Chondrocyte (in vitro differentiated cells): ENCODE results near the gene HIGD1A. TPM values are rescaled to one million over a fixed set of nuclear protein-coding genes. Genes with fewer than 3 reads are reported as not detected.

ENCODE experiments used
- DNase-seq: peaks from one replicate; pipeline ENCODE4 v3.0.0; 2021; ENCODE audit warnings: mixed read lengths, low spot score
- H3K27ac Mint-ChIP-seq: one replicate; pipeline ENCODE4 v1.8.0; 2021; ENCODE audit warnings: mild to moderate bottlenecking, moderate library complexity, mixed read lengths; ENCODE audit not compliant: unreplicated experiment
- H3K27me3 Mint-ChIP-seq: 2 replicates; pipeline ENCODE4 v1.8.0; 2021; ENCODE audit warnings: low read depth, mixed read lengths
- H3K36me3 Mint-ChIP-seq: 2 replicates; pipeline ENCODE4 v1.8.0; 2021; ENCODE audit warnings: low read depth, mixed read lengths
- H3K4me1 Mint-ChIP-seq: 2 replicates; pipeline ENCODE4 v1.8.0; 2021; ENCODE audit warnings: low read depth, mild to moderate bottlenecking, mixed read lengths
- H3K4me3 Mint-ChIP-seq: one replicate; pipeline ENCODE4 v1.8.0; 2021; ENCODE audit warnings: mild to moderate bottlenecking, moderate library complexity, mixed read lengths; ENCODE audit not compliant: unreplicated experiment
- H3K9me3 Mint-ChIP-seq: 2 replicates; pipeline ENCODE4 v1.8.0; 2021; ENCODE audit warnings: low read depth, mixed read lengths
- total RNA-seq: library from RNA; stranded (reverse); gene quantifications from 3 replicates; pipeline ENCODE4 v1.2.1, GENCODE V29; 2021
- TF ChIP-seq, protein P1 (sequence below): fragments of 200-600 bp; sonication (generic); IDR thresholded peaks from 2 replicates; pipeline ENCODE4 v1.5.0; 2021; ENCODE audit warnings: antibody characterized with exemption, mild to moderate bottlenecking, moderate library complexity

Gene HIGD1A
- total RNA-seq, 1 donor from 2014 or later = 78.6 TPM

DNA sequence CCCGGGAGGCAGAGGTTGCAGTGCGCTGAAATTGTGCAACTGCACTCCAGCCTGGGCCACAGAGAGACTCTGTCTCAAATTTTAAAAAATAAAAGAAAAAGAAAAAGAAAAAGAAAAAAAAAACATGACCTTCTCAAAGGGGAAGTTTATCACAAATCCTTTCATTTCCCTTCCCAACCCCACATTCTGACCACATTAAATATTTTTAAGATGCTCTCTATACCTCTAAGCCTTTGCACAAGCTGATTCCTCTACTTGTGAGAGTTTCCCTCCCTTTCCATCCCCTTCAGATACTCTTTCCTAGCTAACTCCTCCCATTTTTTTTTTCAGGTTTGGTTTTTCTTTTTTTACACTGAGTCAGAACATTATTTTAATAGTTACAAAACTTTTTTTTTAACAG is 4.0 kb downstream of the HIGD1A start:
- no peak overlapping the region for H3K27ac Mint-ChIP-seq
- H3K27me3 Mint-ChIP-seq = no peaks in the 10 kb centered on the region
- no peak overlapping the region for H3K4me3 Mint-ChIP-seq
- no peaks in the 10 kb centered on the region for H3K9me3 Mint-ChIP-seq
- peaks cover 34% of the 10 kb centered on the region for H3K4me1 Mint-ChIP-seq
- H3K36me3 Mint-ChIP-seq = peaks cover 2% of the 10 kb centered on the region
- DNase-seq = no peak
- TF ChIP-seq, protein P1, sequence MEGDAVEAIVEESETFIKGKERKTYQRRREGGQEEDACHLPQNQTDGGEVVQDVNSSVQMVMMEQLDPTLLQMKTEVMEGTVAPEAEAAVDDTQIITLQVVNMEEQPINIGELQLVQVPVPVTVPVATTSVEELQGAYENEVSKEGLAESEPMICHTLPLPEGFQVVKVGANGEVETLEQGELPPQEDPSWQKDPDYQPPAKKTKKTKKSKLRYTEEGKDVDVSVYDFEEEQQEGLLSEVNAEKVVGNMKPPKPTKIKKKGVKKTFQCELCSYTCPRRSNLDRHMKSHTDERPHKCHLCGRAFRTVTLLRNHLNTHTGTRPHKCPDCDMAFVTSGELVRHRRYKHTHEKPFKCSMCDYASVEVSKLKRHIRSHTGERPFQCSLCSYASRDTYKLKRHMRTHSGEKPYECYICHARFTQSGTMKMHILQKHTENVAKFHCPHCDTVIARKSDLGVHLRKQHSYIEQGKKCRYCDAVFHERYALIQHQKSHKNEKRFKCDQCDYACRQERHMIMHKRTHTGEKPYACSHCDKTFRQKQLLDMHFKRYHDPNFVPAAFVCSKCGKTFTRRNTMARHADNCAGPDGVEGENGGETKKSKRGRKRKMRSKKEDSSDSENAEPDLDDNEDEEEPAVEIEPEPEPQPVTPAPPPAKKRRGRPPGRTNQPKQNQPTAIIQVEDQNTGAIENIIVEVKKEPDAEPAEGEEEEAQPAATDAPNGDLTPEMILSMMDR = no peak

DNA sequence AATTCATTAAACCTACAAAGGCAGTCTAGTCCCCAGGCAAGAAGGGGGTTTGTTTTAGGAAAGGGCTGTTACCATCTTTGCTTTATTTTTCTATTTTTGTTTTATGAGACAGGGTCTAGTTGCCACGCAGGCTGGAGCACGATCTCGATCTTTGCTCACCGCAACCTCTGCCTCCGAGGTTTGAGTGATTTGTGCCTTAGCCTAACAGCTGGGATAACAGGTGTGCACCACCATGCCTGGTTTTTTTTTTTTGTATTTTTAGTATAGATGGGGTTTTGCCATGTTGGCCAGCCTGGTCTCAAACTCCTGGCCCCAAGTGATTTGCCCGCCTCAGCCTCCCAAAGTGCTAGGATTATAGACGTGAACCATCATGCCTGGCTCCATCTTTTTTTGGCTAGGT is 4.9 kb downstream of the HIGD1A start:
- Mint-ChIP-seq H3K4me1 (peaks cover 29% of the 10 kb centered on the region), H3K4me3 (no peak overlapping the region), H3K27me3 (no peaks in the 10 kb centered on the region), H3K36me3 (peaks cover 2% of the 10 kb centered on the region), H3K9me3 (no peaks in the 10 kb centered on the region), H3K27ac (no peak overlapping the region)
- TF ChIP-seq, protein P1 = no peak
- no peak for DNase-seq

DNA sequence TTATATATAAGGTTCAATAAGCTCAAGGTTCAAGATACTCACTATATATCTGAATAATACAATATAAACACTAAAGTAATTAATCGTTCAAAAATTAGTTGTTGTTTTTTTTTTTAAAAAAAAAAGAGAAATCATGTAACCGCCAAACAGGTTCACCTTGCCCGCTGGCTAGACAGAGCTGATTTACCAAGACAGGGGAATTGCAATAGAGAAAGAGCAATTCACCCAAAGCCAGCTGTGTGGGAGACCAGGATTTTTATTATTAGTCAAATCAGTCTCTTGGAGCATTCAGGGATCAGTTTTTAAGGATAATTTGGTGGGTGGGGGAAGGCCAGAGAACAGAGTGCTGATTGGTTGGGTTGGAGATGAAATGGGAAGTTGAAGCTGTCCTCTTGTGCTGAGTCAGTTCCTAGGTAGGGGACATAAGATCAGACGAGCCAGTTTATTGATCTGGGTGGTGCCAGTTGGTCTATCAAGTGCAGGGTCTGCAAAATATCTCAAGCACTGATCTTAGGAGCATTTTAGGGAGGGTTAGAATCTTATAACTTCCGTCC is 7.9 kb downstream of the HIGD1A start:
- H3K27ac Mint-ChIP-seq = no peak overlapping the region
- H3K36me3 Mint-ChIP-seq = peaks cover 5% of the 10 kb centered on the region
- no peak for DNase-seq
- H3K4me1 Mint-ChIP-seq = peaks cover 11% of the 10 kb centered on the region
- H3K27me3 Mint-ChIP-seq = no peaks in the 10 kb centered on the region
- TF ChIP-seq, protein P1 = no peak
- no peak overlapping the region for H3K4me3 Mint-ChIP-seq
- H3K9me3 Mint-ChIP-seq = no peaks in the 10 kb centered on the region

DNA sequence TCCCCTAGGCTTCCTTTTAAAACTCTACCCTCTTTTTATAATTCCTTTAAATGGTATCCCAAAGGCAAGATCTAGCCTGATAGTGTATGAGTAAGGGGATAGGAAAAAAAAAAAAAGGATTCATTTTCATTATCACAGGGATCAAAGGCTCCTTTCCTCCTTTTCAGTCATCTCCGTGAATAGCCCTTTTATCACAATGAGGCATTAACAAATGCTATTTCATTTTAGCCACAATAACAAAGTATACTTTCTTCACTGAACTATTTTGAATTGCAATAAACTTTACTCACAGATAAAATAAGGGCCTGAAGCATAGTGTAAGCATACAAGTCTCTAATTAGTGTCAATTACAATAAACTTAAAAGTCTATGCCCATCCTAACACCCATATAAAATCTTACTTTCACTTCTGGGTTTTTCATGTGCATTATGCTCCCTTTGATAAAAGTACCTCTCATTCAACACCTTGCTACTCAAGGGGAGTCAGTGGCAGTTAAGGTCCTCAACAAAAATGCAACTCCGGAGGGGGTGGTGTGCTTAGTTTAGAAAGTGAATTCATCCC is 8.6 kb downstream of the HIGD1A start:
- Mint-ChIP-seq H3K4me3 (no peak overlapping the region), H3K27ac (no peak overlapping the region), H3K9me3 (no peaks in the 10 kb centered on the region), H3K27me3 (no peaks in the 10 kb centered on the region), H3K4me1 (peaks cover 4% of the 10 kb centered on the region), H3K36me3 (peaks cover 7% of the 10 kb centered on the region)
- TF ChIP-seq, protein P1 = no peak
- no peak for DNase-seq

DNA sequence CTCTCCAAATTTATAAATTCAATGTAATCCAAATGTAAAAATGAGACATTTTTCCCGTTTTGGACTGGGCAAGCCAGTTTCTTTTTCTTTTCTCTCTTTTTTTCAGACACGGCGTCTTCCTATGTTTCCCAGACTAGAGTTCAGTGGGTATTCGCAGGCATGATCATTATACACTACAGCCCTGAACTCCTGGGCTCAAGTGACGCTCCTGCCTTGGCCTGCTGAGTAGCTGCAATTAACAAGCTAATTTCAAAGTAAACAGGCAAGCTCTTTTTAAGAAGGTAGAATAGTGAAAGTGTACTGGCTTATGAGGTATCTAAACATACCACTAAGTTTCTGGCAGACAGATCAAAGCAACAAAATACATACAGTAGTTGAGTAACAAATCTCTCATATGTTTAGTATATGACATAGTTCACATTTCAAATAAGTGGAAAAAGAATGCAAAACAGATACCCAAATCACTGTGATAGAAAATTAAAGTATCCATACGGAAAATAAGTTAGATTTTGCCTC is 13.5 kb downstream of the HIGD1A start:
- Mint-ChIP-seq H3K9me3 (no peaks in the 10 kb centered on the region), H3K4me3 (no peak overlapping the region), H3K4me1 (no peaks in the 10 kb centered on the region), H3K36me3 (peaks cover 11% of the 10 kb centered on the region), H3K27ac (peak overlapping the region; percentile 14), H3K27me3 (no peaks in the 10 kb centered on the region)
- no peak for DNase-seq
- TF ChIP-seq, protein P1 = no peak
